Activated CD4-positive, CD25-positive, alpha-beta regulatory T cell treated with anti-CD3 and anti-CD28 coated beads, Interleukin-2, amount 50 U/mL, for 24 hours (primary cell): ENCODE measurements around the gene ABCC6.
"Not testable (repeated sequence)": the region's sequence is repeated elsewhere in the genome, so short reads cannot be mapped to it uniquely, and the experiment has no call there.

ENCODE experiments used
- ATAC-seq, 2 donors: fragments of 150-1000 bp; cut with Tn5 transposase; one replicate each; pipeline ENCODE4 v1.10.0; 2021; ENCODE audit warnings: mild to moderate bottlenecking in 1 of 2, moderate library complexity in 1 of 2

Gene ABCC6

DNA sequence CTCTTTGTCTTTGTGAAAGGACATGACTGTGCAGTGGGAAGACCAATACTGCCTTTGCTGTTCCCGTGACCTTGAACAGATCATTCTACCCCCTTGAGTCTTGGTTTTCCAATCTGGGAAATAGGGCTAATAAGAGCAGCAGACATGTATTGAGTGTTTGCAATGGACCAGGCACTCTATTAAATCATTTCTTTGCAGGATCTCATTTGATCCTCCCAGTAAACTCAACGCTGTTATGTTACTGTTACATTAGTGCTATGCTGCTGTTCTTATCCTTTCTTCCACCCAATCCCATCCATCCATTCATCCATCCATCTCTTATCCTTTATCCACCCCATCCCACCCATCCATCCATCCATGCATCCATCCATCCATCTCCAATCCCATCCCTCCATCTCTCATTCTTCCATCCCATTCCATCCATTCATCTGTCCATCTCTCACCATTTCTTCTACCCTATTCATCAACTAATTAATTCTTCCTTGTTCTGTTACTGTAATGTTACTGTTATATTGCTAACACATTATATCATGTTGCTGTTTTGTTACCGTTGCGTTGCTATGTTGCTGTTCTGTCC, 65.1 kb downstream of the ABCC6 start:
- no peak for ATAC-seq

DNA sequence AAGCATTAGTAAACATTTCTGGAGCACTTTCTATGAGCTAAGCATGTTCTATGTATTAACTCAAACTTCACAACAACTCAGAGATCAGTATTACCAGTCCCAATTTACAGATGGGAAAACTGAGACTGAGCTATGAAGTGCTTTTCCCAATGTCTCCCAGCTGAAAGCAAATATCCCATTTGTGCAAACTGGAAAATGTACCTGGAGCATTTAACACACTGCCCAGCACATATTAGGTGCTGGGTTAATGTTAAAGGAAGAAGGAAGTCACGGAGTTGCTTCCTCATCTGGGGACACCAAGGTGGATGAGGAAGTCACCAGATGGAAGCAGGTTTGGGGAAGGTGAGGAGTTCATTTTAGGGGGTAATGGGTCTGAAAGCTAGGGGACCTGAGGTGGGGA, 66.1 kb downstream of the ABCC6 start:
- ATAC-seq = no peak

DNA sequence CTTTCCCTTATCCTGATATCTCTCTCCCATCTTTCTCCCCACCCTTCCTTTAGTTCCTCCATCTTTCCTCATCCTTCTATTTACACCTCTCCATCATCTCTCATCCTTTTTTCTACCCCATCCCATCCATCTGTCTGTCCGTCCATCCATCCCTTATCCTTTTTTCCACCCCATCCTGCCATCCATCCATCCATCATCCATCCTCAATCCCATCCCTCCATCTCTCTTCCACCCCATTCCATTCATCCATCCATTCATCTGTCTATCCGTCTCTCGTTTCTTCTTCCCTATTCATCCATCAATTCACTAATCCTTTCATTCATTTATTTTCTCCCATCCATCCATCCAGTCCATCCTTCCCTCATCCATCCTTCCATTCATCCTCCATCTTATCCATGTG, 68.1 kb downstream of the ABCC6 start:
- no peak for ATAC-seq

DNA sequence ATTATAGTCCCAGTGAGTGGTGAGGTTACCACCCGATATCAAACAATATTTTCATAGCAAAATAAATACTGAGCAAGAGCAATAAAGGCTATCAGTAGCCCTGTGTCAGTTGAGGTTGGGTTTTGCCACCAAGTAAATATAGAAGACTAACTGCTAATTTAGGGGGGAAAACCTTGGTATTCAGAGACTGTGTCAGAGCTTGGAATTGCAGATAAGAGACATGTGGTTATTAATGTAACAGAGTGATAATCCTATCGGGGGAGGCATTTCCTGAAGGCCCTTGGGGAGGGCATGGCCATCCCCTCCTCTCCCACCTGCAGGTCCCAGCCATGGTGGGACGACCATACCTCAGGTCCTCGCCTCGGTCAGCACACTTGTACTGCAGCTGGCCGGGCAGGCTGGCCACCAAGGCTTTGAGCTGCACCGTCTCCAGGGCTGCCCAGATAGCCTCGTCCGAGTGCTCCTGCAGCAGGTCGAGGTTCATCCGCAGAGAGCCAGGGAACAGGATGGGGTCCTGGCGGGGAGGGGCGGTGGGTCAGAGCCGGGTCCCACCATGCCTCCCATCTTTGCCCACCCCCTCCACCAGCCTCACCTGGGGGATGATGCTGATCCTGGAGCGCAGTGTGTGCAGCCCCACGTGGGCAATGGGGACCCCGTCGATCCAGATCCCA, 68.9 kb downstream of the ABCC6 start:
- ATAC-seq = no peak

DNA sequence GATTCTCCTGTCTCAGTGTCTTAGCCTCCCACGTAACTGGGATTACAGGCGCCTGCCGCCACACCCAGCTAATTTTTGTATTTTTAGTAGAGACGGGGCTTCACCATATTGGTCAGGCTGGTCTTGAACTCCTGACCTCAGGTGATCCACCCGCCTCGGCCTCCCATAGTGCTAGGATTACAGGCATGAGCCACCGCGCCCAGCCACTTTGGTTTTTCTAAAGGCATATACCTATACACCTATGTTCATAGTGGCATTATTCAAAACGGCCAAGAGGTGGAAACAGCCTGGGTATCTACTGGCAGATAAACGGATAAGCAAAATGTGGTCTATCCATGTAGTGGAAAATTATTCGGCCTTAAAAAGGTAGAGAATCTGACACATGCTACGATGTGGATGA, 70.3 kb downstream of the ABCC6 start:
- ATAC-seq = not testable (repeated sequence)

DNA sequence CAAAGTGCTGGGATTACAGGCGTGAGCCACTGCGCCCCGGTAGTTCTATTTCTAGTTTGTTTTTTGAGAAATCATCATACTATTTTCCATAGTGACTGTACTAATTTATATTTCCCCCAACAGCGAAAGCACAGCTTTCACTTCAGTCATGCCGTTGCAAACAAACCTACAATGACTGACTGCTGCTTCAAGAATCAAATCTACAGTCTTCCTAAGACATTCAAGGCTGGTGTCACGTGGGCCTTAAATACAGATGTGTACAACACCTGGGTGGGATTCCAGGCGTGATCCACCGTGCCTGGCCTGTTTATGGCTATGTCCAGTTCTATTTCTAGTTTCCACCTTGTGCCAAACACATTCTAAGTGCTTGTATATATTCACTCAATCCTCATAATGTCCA, 72.0 kb downstream of the ABCC6 start:
- peak; percentile 4 to 50 for ATAC-seq

DNA sequence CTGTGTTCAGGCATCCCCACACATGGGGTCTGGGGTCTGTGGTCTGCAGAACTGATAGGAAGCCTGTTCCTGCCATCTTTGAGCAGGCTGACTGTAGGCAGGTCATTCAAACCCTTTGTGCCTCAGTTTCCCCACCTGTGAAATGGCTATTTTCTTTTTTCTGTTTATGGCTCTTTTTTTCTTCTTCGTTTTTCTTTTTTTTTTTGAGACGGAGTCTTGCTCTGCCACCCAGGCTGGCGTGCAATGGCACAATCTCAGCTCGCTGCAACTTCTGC, 72.5 kb downstream of the ABCC6 start:
- no peak for ATAC-seq

DNA sequence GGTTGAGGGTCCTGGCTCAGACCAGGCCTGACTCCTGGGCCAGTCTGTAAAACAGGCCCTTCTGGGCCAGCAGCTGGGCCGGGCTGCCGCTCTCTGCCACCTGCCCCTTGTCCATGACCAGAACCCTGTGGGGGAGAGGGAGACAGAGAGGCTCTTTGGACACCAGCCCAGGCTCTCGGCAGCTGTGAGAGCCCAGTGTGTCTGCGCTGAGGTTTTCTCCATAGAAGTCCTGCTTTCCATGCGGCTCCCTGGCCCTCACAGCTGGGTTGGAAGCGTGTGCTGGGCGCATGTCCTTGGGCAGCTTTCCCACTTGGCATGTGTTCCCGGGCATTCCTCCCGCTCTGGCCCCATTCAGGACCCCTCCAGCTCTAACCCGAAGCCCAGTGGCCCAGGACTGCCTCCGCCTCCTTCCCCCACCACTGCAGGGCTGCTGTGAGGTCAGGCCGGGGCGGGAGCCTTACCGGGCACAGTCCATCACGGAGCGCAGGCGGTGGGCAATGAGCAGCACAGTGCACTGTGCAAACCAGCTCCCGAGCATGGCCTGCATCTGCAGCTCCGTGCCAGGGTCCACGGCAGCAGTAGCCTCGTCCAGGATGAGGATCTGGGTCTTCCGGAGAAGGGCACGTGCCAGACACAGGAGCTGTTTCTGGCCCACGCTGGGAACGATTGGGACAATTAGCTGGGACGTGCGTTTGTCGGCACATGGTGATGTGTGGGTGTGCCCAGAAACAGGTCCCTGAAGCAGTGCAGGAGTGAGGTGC, 73.0 kb downstream of the ABCC6 start:
- ATAC-seq = no peak

DNA sequence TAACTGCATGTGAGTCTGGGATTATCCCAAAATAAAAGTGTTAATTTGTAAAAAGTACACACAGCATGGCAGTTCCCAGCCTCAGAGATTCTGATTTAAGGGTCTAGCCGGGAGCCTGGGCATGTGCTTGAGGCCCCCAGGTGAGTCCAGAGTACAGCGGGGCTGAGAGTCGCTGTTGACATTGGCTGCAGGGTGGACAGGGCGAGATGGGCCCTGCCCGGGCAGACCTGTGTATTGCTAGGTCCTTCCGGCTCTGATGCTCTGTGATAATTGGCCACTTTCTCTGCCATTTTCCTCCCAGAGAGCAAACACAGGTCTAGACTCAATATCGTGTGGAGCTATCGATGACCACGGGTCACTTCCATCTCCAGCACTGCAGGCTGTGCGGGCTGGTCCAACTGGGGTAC, 73.6 kb downstream of the ABCC6 start:
- ATAC-seq = no peak

DNA sequence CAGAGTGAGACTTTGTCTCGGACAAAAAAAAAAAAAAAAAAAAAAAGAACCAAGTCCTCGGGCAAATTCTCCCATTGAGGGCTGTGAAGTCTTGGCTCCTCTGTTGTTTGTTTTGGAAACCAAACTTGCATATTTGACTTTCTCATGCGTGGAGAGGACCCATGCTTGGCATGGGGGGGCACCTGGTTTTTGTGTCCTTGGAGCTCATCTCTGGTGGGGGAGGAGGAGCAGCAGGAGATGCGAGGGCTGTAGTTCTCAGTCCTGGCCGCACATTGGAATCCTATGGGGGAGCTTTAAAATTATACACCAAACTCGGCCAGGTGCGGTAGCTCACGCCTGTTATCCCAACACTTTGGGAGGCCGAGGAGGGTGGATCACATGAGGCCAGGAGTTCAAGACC, 74.5 kb downstream of the ABCC6 start:
- no peak for ATAC-seq

DNA sequence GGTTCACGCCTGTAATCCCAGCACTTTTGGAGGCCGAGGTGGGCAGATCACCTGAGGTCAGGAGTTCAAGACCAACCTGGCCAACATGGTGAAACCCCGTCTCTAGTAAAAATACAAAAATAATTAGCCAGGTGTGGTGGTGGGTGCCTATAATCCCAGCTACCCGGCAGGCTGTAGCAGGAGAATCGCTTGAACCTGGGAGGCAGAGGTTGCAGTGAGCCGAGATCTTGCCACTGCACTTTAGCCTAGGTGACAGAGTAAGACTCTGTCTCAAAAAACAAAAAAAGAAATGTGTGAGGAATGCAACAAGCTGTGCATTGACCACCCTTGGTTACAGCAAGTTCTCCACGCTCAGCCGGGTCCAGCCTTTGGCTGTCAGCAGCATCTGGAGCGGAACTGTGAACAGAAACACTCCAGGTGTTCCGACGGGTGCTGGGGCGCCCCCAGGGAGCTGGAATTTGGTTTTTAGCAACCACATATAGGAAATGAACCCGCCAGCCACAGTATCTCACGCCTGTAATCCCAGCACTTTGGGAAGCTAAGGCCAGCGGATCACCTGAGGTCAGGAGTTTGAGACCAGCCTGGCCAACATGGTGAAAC, 75.2 kb downstream of the ABCC6 start:
- not testable (repeated sequence) for ATAC-seq

DNA sequence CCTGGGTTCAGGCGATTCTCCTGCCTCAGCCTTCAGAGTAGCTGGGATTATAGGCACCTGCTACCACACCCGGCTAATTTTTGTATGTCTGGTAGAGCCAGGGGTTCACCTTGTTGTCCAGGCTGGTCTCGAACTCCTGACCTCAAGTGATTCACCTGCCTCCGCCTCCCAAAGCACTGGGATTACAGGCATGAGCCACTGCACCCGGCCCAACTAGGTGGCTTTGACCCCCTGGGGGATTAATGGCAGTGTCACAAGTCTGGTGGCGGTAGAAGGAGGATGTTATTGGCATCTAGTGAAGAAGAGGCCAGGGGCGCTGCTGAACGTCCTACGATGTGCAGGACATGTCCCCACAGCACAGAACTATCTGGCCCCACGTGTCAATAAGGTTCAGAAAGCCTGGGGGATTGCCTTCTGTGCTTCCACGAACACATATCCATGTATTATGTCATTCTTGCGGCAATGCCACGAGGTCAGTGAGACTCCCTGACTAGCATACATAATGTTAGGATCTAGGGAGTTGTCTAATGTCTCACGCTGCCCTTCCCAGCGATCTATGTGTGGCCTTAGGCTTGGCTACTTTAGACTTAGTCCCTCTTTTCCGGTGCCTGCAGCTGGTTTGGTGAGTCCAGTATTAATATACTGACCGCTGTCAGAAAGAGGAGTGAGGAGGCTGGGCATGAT, 75.8 kb downstream of the ABCC6 start:
- ATAC-seq = no peak

DNA sequence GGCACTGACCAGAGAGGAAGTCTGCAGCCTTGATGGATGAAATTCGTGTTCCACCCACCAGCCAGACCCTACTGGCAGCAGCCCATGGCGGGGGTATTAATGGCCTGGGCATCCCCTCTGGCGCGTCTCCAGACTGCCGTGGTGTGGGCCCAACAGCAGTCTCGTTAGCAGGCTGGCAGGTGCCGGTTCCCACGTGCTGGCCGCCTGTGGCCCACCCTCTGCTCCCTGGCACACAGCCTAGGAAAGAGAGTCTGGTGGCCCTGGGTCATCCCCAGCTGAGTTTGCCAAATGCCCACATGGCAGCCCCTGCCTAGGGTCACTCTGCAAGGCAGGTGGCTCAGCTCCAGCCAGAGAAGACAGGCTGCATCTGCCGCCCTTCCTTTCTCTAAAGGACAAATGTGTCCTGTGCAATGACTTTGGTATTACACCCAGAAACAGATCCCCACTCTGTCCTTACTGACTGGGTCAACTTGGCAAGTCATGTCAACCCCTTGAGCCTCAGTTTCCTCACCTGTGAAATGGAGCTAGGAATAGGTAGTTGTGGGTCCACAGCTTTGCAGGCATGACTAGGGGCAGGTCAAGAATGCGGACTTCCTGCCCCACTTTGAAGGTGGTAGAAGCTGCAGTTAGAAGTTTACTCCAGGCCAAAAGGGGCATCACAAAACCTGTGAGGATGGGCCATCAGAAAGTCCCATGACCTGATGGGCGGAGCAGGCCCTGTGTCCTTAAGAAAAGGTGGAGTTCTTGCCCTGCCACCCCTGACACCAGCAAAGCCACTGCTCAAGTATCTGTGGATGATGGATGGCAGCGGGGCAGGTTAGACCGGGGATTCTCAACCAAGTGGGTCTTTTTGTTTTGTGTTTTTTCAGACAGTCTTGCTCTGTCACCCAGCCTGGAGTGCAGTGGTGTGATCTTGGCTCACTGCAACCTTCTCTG, 76.6 kb downstream of the ABCC6 start:
- no peak for ATAC-seq

DNA sequence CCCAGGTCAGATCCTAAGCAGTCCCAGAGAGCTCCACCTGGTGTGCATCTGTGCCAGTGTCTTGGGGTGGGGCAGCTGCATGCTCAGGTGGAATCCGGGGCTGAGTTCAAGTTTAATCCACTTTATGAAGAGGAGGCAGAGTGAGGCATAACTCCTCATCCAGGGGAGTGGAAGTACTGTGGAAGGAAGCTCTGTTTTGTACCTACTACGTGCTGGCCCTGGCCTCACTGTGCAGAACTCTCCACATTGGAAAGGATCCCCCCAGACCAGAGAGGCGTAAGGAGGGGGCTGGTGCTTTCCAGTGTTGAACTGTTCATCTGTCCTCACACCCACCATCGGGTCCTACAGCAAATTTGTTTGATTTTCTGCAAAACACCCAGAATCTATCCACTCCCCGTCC, 78.0 kb downstream of the ABCC6 start:
- ATAC-seq = no peak

DNA sequence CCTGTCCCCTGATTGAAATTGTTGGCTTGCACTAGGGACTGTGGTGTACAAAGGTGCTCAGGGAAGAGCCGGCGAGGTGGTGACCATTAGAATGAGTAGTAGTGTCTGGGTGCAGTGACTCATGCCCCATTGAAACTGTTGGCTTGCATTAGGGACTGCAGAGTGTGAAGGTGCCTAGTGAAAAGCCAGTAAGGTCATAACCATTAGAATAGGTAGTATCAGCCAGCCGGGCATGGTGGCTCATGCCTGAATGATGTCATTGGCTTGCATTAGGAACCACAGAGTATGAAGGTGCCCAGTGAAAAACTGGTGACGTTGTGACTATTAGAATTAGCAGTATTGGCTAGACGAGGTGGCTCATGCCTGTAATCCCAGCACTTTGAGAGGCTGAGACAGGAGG, 78.9 kb downstream of the ABCC6 start:
- no peak for ATAC-seq

DNA sequence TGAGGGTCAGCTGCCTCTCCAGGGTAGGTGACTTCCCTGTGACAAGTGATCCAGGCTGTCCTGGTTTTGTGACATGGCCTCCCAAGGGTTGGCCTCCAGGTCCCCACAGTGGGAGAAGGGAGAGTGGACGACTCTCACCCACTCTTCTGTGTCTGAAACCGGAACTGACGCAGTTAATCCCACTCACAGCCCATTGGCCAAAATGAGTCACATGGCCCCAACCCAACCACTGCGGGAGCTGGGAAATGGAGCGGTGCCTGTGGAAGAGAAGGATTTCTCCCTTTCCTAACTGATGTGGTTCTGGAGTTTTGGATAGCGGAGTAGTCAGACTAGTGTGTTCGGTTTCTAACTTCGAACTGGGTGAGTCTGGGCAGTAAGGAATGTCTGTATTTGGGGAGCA, 79.4 kb downstream of the ABCC6 start:
- ATAC-seq = no peak

DNA sequence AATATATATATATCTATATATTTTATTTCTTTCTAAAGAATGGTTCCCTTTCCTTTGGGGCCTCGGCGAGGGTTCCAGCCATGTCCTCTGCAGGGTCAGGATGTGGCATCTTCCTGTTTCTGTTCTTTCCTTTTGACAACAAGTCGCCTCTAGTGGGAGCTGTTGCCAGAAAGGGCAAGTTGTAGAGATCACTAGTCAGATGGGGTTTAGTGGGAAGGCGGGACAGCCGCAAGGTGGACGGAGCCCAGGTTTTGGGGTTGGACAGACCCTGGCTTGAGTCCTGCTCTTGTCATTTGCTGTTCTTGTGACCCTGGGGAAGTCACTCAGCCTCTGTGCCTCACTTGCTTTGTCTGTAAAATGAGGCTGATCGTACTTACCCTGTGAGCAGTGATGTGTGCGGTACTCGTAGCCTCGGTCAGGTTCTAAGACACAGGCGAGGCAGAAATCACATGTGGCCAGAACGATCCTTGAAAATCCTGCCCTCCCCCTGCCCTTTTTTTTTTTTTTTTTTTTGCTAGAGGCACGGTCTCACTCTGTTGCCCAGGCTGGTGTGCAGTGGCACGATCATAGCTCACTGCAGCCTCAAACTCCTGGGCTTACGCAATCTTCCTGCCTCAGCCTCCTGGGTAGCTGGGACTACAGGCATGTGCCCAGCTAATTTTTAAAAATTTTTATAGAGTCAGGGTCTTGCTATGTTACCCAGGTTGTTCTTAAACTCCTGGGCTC, 80.1 kb downstream of the ABCC6 start:
- no peak for ATAC-seq

DNA sequence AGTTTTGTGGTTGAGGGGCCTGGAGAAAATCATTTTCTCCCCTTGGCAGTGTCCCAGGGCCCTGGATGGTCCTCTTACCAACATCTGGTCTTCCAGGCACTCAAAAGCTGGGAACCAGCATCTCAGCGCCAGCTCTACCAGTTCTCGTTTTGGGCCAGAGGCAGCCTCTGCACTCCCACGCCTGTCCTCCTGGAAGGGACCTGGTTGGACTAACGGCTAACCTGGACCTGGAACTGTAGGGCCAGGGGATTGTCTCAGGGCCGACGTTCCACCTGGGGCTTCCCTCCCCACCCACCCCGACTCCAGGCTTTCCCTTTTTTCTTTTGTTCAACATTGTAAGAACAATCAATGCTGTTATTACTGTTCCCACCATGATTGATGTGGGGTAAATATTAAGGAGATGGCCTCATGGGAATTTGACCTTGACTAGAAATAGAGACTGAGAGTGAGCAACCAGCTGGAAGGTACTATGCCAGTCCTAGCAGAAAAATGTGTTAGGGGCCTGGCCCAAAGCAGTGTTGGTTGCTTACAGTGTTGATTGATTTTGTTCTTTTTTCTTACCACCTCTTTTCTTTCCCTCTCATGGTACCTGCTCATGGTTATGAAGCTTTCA, 81.4 kb downstream of the ABCC6 start:
- ATAC-seq = no peak

DNA sequence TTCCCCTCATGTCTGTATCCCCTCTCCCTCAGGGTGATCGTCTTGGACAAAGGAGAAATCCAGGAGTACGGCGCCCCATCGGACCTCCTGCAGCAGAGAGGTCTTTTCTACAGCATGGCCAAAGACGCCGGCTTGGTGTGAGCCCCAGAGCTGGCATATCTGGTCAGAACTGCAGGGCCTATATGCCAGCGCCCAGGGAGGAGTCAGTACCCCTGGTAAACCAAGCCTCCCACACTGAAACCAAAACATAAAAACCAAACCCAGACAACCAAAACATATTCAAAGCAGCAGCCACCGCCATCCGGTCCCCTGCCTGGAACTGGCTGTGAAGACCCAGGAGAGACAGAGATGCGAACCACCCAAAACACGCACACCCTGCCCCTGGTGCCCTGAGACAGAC, 82.2 kb downstream of the ABCC6 start:
- ATAC-seq = no peak

DNA sequence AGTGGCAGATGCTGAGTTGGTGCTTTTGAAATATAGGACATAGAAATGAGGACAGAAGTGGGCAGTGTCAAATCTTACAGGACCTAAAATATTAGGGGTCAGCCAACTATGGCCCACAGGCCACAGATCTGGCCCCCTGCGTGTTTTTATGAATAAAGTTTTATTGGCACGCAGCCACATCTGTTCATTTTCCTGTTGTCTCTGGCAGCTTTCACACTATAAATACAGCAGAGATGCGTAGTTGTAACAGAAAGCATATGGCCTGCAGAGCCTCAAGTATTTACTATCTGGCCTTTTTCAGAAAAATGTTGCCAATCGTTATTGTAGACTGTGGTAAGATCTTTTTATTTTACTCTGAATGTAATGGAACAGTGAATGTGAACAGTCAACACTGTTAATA, 82.8 kb downstream of the ABCC6 start:
- ATAC-seq = no peak

DNA sequence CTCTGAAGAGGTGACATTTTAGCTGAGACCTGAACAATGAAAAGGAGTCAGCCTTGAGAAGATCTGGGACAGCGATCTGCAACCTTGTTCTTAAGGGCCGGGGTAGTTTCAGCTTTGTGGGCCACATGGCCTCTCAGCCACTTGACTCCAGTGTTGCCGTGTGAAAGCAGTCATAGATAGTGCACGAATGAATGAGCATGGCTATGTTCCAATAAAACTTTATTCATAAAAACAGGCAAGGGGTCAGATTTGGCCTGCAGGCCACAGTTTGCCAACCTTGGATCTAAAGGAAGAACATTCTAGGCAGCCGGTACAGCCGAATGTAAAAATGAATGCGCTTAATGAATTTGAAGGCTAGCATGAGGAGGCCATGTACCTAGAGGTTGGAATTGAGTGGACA, 83.5 kb downstream of the ABCC6 start:
- no peak for ATAC-seq
